Ishikawa (cell line): ENCODE data around the gene DEFB129.

ENCODE experiments used
- CEBPB ChIP-seq: IDR thresholded peaks from 2 replicates; pipeline ENCODE4 v1.6.1; 2012
- CREB1 ChIP-seq: IDR thresholded peaks from 2 replicates; pipeline ENCODE4 v1.6.1; 2012; ENCODE audit warnings: low read depth
- EGR1 ChIP-seq: IDR thresholded peaks from 2 replicates; pipeline ENCODE4 v1.6.1; 2012
- EP300 ChIP-seq: IDR thresholded peaks from 2 replicates; pipeline ENCODE4 v1.6.1; 2012; ENCODE audit warnings: borderline replicate concordance
- MAX ChIP-seq: IDR thresholded peaks from 2 replicates; pipeline ENCODE4 v1.6.1; 2012
- NFIC ChIP-seq: IDR thresholded peaks from 2 replicates; pipeline ENCODE4 v1.6.1; 2012
- RAD21 ChIP-seq: IDR thresholded peaks from 2 replicates; pipeline ENCODE4 v1.6.1; 2012; ENCODE audit warnings: low read depth
- REST ChIP-seq: IDR thresholded peaks from 2 replicates; pipeline ENCODE4 v1.6.1; 2012; ENCODE audit warnings: low read depth, mild to moderate bottlenecking
- TAF1 ChIP-seq: IDR thresholded peaks from 2 replicates; pipeline ENCODE4 v1.6.1; 2012; ENCODE audit warnings: low read depth, mild to moderate bottlenecking
- TEAD4 ChIP-seq: IDR thresholded peaks from 2 replicates; pipeline ENCODE4 v1.6.1; 2012
- USF1 ChIP-seq: IDR thresholded peaks from 2 replicates; pipeline ENCODE4 v1.6.1; 2012
- YY1 ChIP-seq: IDR thresholded peaks from 2 replicates; pipeline ENCODE4 v1.6.1; 2012; ENCODE audit warnings: low read depth

GRCh38 chr20:215796-216195, 11.3 kb upstream of the DEFB129 start:
- TF ChIP-seq MAX (no peak), RAD21 (no peak), TAF1 (no peak), EP300 (no peak), USF1 (no peak), NFIC (no peak), REST (no peak), TEAD4 (no peak), EGR1 (no peak), YY1 (no peak), CREB1 (no peak), CEBPB (no peak)
